Astrocyte (in vitro differentiated cells and primary cell): Measurements from ENCODE around the gene FRMD7. TPM values are rescaled to one million over a fixed set of nuclear protein-coding genes. Genes with fewer than 3 reads are reported as not detected.

Experiments used
- DNase-seq: peaks from one replicate; pipeline ENCODE4 v3.0.0-alpha.2; 2010; ENCODE audit warnings: low read depth
- FAIRE-seq: peaks from 2 replicates; lab custom pipeline; 2011; peaks lifted over from hg19 to GRCh38; lab: Jason Lieb, UNC
- H2AFZ ChIP-seq: 2 replicates; pipeline ENCODE4 v1.6.0; 2012; ENCODE audit warnings: low read depth, low read length, inconsistent platforms
- H3K27ac ChIP-seq: 2 replicates; pipeline ENCODE4 v1.5.1; 2011; ENCODE audit warnings: low read depth, low read length, inconsistent platforms
- H3K27me3 ChIP-seq: 2 replicates; pipeline ENCODE4 v1.6.0; 2011; ENCODE audit warnings: low read length, inconsistent platforms; ENCODE audit not compliant: insufficient read depth
- H3K36me3 ChIP-seq: 2 replicates; pipeline ENCODE4 v1.5.1; 2011; ENCODE audit warnings: low read length, inconsistent platforms; ENCODE audit not compliant: insufficient read depth
- H3K4me1 ChIP-seq: 2 replicates; pipeline ENCODE4 v1.5.1; 2011; ENCODE audit warnings: low read length, inconsistent platforms; ENCODE audit not compliant: insufficient read depth
- H3K4me2 ChIP-seq: 2 replicates; pipeline ENCODE4 v1.6.0; 2012; ENCODE audit warnings: low read length, inconsistent platforms
- H3K4me3 ChIP-seq: 2 replicates; pipeline ENCODE4 v1.5.1; 2011; ENCODE audit warnings: low read depth, mild to moderate bottlenecking, low read length, inconsistent platforms; ENCODE audit not compliant: insufficient read depth
- H3K79me2 ChIP-seq: 2 replicates; pipeline ENCODE4 v1.6.0; 2012; ENCODE audit warnings: mild to moderate bottlenecking, low read length, inconsistent platforms; ENCODE audit not compliant: insufficient read depth
- H3K9ac ChIP-seq: 2 replicates; pipeline ENCODE4 v1.6.0; 2012; ENCODE audit warnings: mild to moderate bottlenecking, low read length, inconsistent platforms
- H3K9me3 ChIP-seq: 2 replicates; pipeline ENCODE4 v1.5.1; 2012; ENCODE audit warnings: low read depth, mild to moderate bottlenecking, low read length, inconsistent platforms; ENCODE audit not compliant: insufficient read depth
- H4K20me1 ChIP-seq: 2 replicates; pipeline ENCODE4 v1.6.0; 2012; ENCODE audit warnings: low read length, inconsistent platforms; ENCODE audit not compliant: insufficient read depth
- H3K27ac Mint-ChIP-seq: one replicate; pipeline ENCODE4 v1.8.0; 2021; ENCODE audit warnings: mild to moderate bottlenecking, mixed read lengths; ENCODE audit not compliant: unreplicated experiment
- H3K27me3 Mint-ChIP-seq: one replicate; pipeline ENCODE4 v1.8.0; 2021; ENCODE audit warnings: low read depth, mixed read lengths; ENCODE audit not compliant: unreplicated experiment
- H3K36me3 Mint-ChIP-seq: one replicate; pipeline ENCODE4 v1.8.0; 2021; ENCODE audit warnings: low read depth, mixed read lengths; ENCODE audit not compliant: unreplicated experiment
- H3K4me1 Mint-ChIP-seq: one replicate; pipeline ENCODE4 v1.8.0; 2021; ENCODE audit warnings: low read depth, mixed read lengths; ENCODE audit not compliant: unreplicated experiment
- H3K4me3 Mint-ChIP-seq: one replicate; pipeline ENCODE4 v1.8.0; 2021; ENCODE audit warnings: mild to moderate bottlenecking, moderate library complexity, mixed read lengths; ENCODE audit not compliant: unreplicated experiment
- H3K9me3 Mint-ChIP-seq: one replicate; pipeline ENCODE4 v1.8.0; 2021; ENCODE audit warnings: mild to moderate bottlenecking, mixed read lengths; ENCODE audit not compliant: unreplicated experiment
- EZH2 ChIP-seq: IDR thresholded peaks from 2 replicates; pipeline ENCODE4 v1.6.1; 2012; ENCODE audit warnings: mild to moderate bottlenecking, low read length, inconsistent platforms; ENCODE audit not compliant: insufficient read depth
- total RNA-seq: library from RNA; stranded (reverse); gene quantifications from 2 replicates; pipeline ENCODE4 v1.2.1, GENCODE V29; 2021
- TF ChIP-seq, protein P1 (sequence below): IDR thresholded peaks from 2 replicates; pipeline ENCODE4 v1.5.1; 2011; ENCODE audit warnings: low read depth, mild to moderate bottlenecking, inconsistent platforms, low read length, moderate library complexity; ENCODE audit not compliant: insufficient read depth

The FRMD7 gene
- total RNA-seq, 1 donor from 2014 or later = 0.09 TPM

DNA sequence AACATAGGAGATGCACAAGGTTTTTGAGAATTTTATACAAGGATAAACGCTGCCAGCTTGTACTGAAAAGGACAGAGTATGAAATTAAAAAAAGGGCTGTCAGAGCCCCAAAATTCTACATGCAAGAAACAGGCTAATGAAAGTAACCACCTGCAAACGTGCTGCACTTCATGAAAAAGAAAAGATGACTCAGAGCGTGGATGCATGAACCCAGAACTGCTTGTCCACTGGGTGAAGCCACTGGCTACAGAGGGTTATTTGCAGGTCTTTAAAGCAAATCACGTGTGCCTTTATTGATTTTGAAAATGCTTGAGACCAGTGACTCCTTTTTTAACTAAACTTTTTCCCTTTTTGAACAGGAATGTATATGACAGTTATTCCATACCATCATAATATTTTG, 25.3 kb upstream of the FRMD7 start:
- Histone ChIP-seq H4K20me1 (no peaks in the 10 kb centered on the region), H3K27ac (no peak overlapping the region), H3K4me2 (no peak overlapping the region), H3K36me3 (no peaks in the 10 kb centered on the region), H2AFZ (no peak overlapping the region), H3K27me3 (no peaks in the 10 kb centered on the region), H3K4me3 (no peak overlapping the region), H3K4me1 (no peaks in the 10 kb centered on the region), H3K9me3 (no peaks in the 10 kb centered on the region), H3K79me2 (no peaks in the 10 kb centered on the region), H3K9ac (no peak overlapping the region)
- no peaks in the 10 kb centered on the region for H3K9me3 Mint-ChIP-seq
- H3K36me3 Mint-ChIP-seq = no peaks in the 10 kb centered on the region
- no peak overlapping the region for H3K4me3 Mint-ChIP-seq
- no peak overlapping the region for H3K27ac Mint-ChIP-seq
- FAIRE-seq = no peak
- no peaks in the 10 kb centered on the region for H3K27me3 Mint-ChIP-seq
- no peak for DNase-seq
- H3K4me1 Mint-ChIP-seq = no peaks in the 10 kb centered on the region
- TF ChIP-seq EZH2 = no peak
- TF ChIP-seq, protein P1, sequence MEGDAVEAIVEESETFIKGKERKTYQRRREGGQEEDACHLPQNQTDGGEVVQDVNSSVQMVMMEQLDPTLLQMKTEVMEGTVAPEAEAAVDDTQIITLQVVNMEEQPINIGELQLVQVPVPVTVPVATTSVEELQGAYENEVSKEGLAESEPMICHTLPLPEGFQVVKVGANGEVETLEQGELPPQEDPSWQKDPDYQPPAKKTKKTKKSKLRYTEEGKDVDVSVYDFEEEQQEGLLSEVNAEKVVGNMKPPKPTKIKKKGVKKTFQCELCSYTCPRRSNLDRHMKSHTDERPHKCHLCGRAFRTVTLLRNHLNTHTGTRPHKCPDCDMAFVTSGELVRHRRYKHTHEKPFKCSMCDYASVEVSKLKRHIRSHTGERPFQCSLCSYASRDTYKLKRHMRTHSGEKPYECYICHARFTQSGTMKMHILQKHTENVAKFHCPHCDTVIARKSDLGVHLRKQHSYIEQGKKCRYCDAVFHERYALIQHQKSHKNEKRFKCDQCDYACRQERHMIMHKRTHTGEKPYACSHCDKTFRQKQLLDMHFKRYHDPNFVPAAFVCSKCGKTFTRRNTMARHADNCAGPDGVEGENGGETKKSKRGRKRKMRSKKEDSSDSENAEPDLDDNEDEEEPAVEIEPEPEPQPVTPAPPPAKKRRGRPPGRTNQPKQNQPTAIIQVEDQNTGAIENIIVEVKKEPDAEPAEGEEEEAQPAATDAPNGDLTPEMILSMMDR = no peak

DNA sequence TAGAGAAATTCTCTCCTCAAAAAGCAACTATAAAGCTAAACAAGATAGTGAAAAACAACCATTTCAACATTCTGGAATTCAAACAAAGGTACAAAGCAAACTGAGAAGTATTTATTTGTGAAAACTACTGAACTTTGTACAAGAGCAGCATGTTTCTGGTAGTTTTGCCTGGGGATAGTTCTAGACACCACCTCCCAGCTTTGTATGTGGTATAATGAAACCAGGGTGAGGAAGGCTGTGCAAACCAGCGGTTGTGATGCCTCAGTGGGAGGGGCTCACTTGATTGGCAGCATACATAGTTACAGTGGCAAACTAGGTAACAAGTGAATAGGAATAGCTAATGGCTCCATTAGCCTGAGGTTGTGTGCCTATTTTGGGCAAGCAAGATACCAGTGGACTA, 18.6 kb upstream of the FRMD7 start:
- Histone ChIP-seq H3K4me1 (no peaks in the 10 kb centered on the region), H3K4me3 (no peak overlapping the region), H4K20me1 (no peaks in the 10 kb centered on the region), H3K4me2 (no peak overlapping the region), H3K27me3 (no peaks in the 10 kb centered on the region), H2AFZ (no peak overlapping the region), H3K79me2 (no peaks in the 10 kb centered on the region), H3K9ac (no peak overlapping the region), H3K9me3 (no peaks in the 10 kb centered on the region), H3K27ac (no peak overlapping the region), H3K36me3 (no peaks in the 10 kb centered on the region)
- no peak overlapping the region for H3K4me3 Mint-ChIP-seq
- DNase-seq (no peak), FAIRE-seq (no peak)
- H3K27me3 Mint-ChIP-seq = no peaks in the 10 kb centered on the region
- TF ChIP-seq EZH2 = no peak
- TF ChIP-seq, protein P1 = no peak
- H3K36me3 Mint-ChIP-seq = no peaks in the 10 kb centered on the region
- H3K9me3 Mint-ChIP-seq = no peaks in the 10 kb centered on the region
- no peak overlapping the region for H3K27ac Mint-ChIP-seq
- H3K4me1 Mint-ChIP-seq = no peaks in the 10 kb centered on the region

DNA sequence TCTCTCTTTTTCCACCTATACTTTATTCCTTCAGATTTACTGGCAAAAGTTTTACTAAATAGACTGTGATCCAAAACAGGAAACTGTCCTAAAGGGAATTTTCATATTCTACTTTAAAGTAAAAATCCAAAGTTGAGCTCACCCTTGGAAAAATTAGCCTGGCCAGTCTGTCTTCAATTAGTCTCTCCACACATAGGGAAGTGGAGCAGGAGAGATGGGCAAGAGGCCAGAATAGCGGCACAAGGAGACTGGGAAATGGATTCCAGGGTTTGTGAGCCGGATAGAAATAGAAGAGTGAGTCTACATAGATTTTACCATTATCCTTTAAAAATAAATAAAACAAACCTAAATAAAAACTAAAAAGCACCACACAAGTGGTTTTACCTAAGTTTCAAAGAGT, 16.2 kb upstream of the FRMD7 start:
- Mint-ChIP-seq H3K9me3 (no peaks in the 10 kb centered on the region), H3K4me1 (no peaks in the 10 kb centered on the region)

More for the DNA sequence above, 16.2 kb upstream of the FRMD7 start:
- Mint-ChIP-seq H3K27me3 (no peaks in the 10 kb centered on the region), H3K4me3 (no peak overlapping the region), H3K27ac (no peak overlapping the region), H3K36me3 (no peaks in the 10 kb centered on the region)
- Histone ChIP-seq H4K20me1 (no peaks in the 10 kb centered on the region), H2AFZ (no peak overlapping the region), H3K9ac (no peak overlapping the region), H3K4me1 (no peaks in the 10 kb centered on the region), H3K4me2 (no peak overlapping the region), H3K9me3 (no peaks in the 10 kb centered on the region), H3K4me3 (no peak overlapping the region), H3K27me3 (no peaks in the 10 kb centered on the region), H3K27ac (no peak overlapping the region), H3K79me2 (no peaks in the 10 kb centered on the region), H3K36me3 (no peaks in the 10 kb centered on the region)
- no peak for TF ChIP-seq EZH2
- TF ChIP-seq, protein P1 = no peak
- no peak for FAIRE-seq
- no peak for DNase-seq
